ENCODE measurements around the gene CCDC126. TPM values are rescaled to one million over a fixed set of nuclear protein-coding genes. Genes with fewer than 3 reads are reported as not detected.

CCDC126 gene
- total and polyA plus RNA-seq, 11 donors, result 4.2 to 13.7 (median 9.7) TPM

- Histone ChIP-seq H3K9me3 (peaks cover 0 to 7% (median 0%) of the 10 kb centered on the region in 12 donors), H3K27me3 (no peaks in the 10 kb centered on the region), H3K4me3 (no peak overlapping the region), H3K4me1 (peaks cover 0 to 14% (median 0%) of the 10 kb centered on the region in 12 donors), H3K36me3 (peaks cover 0 to 61% (median 33%) of the 10 kb centered on the region in 9 donors), H3K27ac (no peak overlapping the region)
- ATAC-seq (no peak), DNase-seq (no peak)
- WGBS, 4 donors, result 91 to 95% (median 94%) methylated on average over 4 of the region's 4 CpGs
- intact Hi-C loops (cut with DNase I), result no loop called here
- TF ChIP-seq, protein P1, sequence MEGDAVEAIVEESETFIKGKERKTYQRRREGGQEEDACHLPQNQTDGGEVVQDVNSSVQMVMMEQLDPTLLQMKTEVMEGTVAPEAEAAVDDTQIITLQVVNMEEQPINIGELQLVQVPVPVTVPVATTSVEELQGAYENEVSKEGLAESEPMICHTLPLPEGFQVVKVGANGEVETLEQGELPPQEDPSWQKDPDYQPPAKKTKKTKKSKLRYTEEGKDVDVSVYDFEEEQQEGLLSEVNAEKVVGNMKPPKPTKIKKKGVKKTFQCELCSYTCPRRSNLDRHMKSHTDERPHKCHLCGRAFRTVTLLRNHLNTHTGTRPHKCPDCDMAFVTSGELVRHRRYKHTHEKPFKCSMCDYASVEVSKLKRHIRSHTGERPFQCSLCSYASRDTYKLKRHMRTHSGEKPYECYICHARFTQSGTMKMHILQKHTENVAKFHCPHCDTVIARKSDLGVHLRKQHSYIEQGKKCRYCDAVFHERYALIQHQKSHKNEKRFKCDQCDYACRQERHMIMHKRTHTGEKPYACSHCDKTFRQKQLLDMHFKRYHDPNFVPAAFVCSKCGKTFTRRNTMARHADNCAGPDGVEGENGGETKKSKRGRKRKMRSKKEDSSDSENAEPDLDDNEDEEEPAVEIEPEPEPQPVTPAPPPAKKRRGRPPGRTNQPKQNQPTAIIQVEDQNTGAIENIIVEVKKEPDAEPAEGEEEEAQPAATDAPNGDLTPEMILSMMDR (IDR thresholded peaks at IDR 0.05), result no peak
- TF ChIP-seq POLR2A (IDR thresholded peaks at IDR 0.05), result no peak
These were observed 92.0 kb downstream of the CCDC126 start for GRCh38 chr7:23689165-23689564.

DNA sequence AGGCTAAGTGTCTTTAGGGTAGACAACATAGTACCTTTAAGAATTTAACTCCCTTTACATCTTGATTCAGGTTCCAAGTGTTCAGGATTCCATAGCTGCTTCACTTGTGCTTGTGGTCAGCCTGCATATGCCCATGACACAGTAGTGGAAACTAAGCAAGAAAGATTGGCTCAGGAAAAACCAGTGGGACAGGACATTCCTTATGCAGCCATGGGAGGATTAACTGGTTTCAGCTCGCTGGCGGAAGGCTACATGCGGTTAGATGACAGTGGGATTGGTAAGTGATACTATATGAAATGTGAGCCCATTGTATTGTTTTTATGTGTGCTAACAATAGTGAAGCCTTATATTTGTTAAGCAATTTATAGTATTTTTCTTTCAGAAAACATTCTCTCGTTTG lies 94.1 kb downstream of the CCDC126 start:
- WGBS, 4 donors, result 84 to 94% (median 87%) methylated on average over 4 of the region's 4 CpGs
- Histone ChIP-seq H3K27ac (no peak overlapping the region), H3K36me3 (peaks cover 0 to 74% (median 46%) of the 10 kb centered on the region in 9 donors), H3K4me3 (no peak overlapping the region), H3K4me1 (peaks cover 0 to 8% (median 0%) of the 10 kb centered on the region in 12 donors), H3K9me3 (peaks cover 0 to 7% (median 0%) of the 10 kb centered on the region in 12 donors), H3K27me3 (no peaks in the 10 kb centered on the region)
- intact Hi-C loops (cut with DNase I), result no loop called here
- TF ChIP-seq, protein P1 (IDR thresholded peaks at IDR 0.05), result no peak
- TF ChIP-seq POLR2A (IDR thresholded peaks at IDR 0.05), result no peak
- no peak for DNase-seq
- no peak for ATAC-seq

GRCh38 chr7:23693224-23693623 lies 96.0 kb downstream of the CCDC126 start:
- H3K4me3 ChIP-seq, result no peak overlapping the region
- H3K9me3 ChIP-seq, result peaks cover 0 to 7% (median 0%) of the 10 kb centered on the region in 12 donors
- H3K27ac ChIP-seq, result no peak overlapping the region
- no peak for ATAC-seq
- intact Hi-C loops (cut with DNase I), result no loop called here
- peaks cover 0 to 74% (median 46%) of the 10 kb centered on the region in 9 donors for H3K36me3 ChIP-seq
- no peaks in the 10 kb centered on the region for H3K4me1 ChIP-seq
- H3K27me3 ChIP-seq, result no peaks in the 10 kb centered on the region
- DNase-seq, result no peak
- no peak for TF ChIP-seq POLR2A (IDR thresholded peaks at IDR 0.05)
- TF ChIP-seq, protein P1 (IDR thresholded peaks at IDR 0.05), result no peak

Other genes starting within 250 kb of the CCDC126 start
- gene IGF2BP3, start 126.9 kb upstream of the CCDC126 start, total RNA-seq, result 1 to 10 TPM in 2 of 9 donors, under 1 TPM in 3, not detected in 4; 0.27 to 2.2 (median 0.69) TPM
- under 1 TPM in 1 of 2 donors, not detected in 1; 0.30 TPM for gene IGF2BP3, start 126.9 kb upstream of the CCDC126 start, polyA plus RNA-seq
- 10 to 100 TPM; 13.2 to 55.7 (median 30.6) TPM for gene TRA2A, start 65.4 kb upstream of the CCDC126 start, total RNA-seq
- gene TRA2A, start 65.4 kb upstream of the CCDC126 start, polyA plus RNA-seq, result 10 to 100 TPM; 32.5 to 37.6 TPM
- gene FAM221A, start 82.8 kb downstream of the CCDC126 start, total RNA-seq, result 1 to 10 TPM; 2.7 to 6.7 (median 3.4) TPM
- 1 to 10 TPM; 2.6 to 6.1 TPM for gene FAM221A, start 82.8 kb downstream of the CCDC126 start, polyA plus RNA-seq
- under 1 TPM in 5 of 9 donors, not detected in 4; 0.11 to 0.84 (median 0.23) TPM for gene STK31, start 112.8 kb downstream of the CCDC126 start, total RNA-seq
- under 1 TPM in 1 of 2 donors, not detected in 1; 0.15 TPM for gene STK31, start 112.8 kb downstream of the CCDC126 start, polyA plus RNA-seq